GM21367 (cell line): ENCODE results near the gene FLT4.

ENCODE experiments used
- ATAC-seq: cut with Tn5 transposase; IDR thresholded peaks from one replicate; pipeline ENCODE4 v1.9.1; 2021; ENCODE audit not compliant: unreplicated experiment

The FLT4 gene

GRCh38 chr5:180628211-180628610 lies 21.2 kb downstream of the FLT4 start:
- no peak for ATAC-seq

- ATAC-seq: no peak
These were observed 21.8 kb downstream of the FLT4 start for GRCh38 chr5:180627386-180628120.

GRCh38 chr5:180626661-180627385 lies 22.6 kb downstream of the FLT4 start:
- ATAC-seq: no peak

GRCh38 chr5:180625791-180626660 lies 23.4 kb downstream of the FLT4 start:
- no peak for ATAC-seq

- ATAC-seq: no peak
These were observed 24.1 kb downstream of the FLT4 start for GRCh38 chr5:180625125-180625790.

DNA sequence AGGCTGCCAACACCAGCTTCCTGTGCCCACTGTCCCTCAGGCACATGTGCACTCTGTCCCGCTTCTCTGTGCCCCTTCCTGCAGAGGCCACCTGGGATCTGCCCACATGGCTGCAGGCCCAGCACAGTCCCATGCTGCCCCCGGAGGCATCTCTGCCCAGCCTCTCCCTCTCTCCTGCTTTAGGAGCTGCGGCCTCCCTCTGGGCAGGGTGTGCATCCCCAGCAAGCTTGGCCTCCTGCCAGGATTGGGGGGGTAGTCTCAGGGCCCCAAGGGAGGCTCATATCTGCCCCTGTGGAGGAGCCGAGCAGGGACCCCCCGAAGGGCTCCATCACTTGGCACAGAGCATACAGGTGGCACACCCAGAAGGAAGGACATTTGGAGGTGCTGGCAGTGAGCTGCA lies 24.8 kb downstream of the FLT4 start:
- ATAC-seq: no peak

GRCh38 chr5:180623844-180624243 lies 25.6 kb downstream of the FLT4 start:
- no peak for ATAC-seq

DNA sequence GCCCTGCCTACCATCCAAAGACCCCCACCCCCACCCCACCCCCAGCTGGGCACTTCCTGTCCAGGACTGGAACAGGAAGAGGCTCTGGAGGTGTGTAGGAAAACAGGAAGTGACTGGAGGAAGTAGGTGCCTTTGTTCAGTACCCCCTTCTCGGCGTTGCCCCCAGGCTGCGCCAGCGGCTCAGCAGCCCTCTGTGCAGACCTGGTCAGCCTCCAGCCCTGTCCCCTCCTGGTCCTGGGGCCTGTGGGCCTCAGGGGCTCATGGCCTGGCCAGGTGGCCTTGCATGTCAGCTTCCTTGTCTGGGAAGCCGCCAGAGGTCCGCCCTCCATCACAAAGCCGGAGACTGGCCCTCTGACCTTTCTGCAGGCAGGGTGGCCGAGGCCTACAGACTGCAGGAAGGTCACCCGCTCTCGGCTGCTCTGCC lies 26.0 kb downstream of the FLT4 start:
- no peak for ATAC-seq

- ATAC-seq: no peak
These were observed 26.5 kb downstream of the FLT4 start for GRCh38 chr5:180622910-180623309.

GRCh38 chr5:180621311-180621710 lies 28.1 kb downstream of the FLT4 start:
- no peak for ATAC-seq

- no peak for ATAC-seq
These were observed 29.4 kb downstream of the FLT4 start for GRCh38 chr5:180620014-180620413.

DNA sequence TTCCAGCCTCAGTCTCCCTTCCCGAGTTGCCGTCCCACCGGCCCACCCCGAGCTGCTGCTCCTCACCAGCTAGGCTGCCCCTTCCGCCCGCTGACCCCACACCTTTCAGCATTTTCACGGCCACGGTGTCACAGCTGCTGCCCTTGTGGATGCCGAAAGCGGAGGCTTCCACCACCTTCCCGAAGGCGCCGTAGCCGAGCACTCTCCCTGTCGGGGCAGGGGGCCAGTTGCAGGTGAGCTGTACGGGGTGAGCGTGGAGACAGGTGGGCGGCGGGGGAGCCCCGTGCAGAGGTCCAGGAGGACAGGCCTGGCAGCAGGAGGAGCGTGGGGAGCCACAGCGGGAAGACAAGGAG lies 29.9 kb downstream of the FLT4 start:
- no peak for ATAC-seq

DNA sequence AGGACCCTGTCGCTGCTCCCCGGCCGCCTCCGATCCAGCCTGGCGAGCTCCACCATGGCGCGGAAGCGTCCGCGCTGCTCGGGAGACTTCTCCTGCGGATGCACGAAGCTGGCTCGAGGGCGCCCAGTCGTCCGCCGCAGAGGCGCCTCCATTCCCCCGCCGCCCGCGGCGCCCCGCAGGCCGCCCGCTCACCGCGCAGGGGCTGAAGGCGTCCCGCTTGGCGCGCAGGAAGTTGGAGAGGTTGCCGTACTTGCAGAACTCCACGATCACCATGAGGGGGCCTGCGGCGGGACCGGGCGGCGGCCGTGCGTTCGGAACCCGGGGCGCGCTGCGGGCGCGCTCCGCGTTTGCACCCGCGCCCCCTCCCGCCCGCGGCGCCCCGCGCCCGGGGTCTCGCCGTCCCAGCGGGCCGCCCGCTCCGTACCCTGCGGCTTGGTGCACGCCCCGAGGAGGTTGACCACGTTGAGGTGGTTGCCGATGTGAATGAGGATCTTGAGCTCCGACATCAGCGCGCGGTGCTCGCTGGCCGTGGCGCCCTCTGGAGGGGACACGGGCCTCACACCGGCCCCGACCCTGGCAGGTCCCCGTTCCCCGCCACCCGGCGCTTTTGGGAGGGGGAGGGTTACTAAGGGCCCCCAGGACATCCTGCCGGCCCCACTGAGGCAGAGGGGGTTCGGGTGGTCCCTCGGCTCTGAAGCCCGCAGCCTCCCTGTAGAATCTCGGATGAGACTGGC lies 30.4 kb downstream of the FLT4 start:
- ATAC-seq: no peak

GRCh38 chr5:180618487-180618828 lies 30.9 kb downstream of the FLT4 start:
- ATAC-seq: no peak

- no peak for ATAC-seq
These were observed 35.6 kb downstream of the FLT4 start for GRCh38 chr5:180613814-180614188.

DNA sequence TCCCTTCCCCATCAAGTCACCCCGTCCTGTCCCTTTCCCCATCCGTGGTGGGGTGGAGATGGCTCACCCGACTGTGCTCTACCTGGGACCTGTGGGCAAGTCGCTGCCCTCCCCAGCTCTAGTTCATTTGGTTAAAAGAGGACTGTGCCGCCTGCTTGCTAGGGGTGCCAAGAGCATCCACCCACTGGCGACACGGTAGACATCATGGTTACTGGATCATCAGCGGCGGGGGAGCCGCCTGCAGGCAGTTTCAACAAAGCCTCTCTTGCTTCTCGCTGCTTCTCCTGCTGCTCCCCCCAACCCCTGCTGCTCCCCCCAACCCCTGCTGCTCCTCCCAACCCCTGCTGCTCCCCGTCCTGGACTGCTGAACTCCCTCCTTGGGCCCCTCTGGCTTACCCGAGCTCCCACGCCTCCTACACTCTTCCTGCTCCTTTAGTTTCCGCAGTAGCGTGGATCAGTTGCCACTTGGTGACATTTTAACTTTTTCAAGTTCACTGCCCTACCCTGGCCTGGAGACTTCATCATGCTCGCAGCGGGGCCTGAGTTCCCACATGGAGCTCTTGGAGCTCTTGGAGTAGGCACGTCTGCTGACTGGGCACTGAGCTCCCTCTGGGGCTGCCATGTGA lies 36.1 kb downstream of the FLT4 start:
- ATAC-seq: no peak

GRCh38 chr5:180612683-180613082 lies 36.7 kb downstream of the FLT4 start:
- ATAC-seq: no peak

- ATAC-seq: no peak
These were observed 38.1 kb downstream of the FLT4 start for GRCh38 chr5:180611140-180611850.

GRCh38 chr5:180609817-180610550 lies 39.4 kb downstream of the FLT4 start:
- ATAC-seq: no peak
